HG03025 (cell line): ENCODE measurements around the gene POLR3F.
"Not testable (repeated sequence)": the region's sequence is repeated elsewhere in the genome, so short reads cannot be mapped to it uniquely, and the experiment has no call there.

Experiments
- ATAC-seq: cut with Tn5 transposase; IDR thresholded peaks from one replicate; pipeline ENCODE4 v1.9.1; 2021; ENCODE audit warnings: mild to moderate bottlenecking, moderate library complexity; ENCODE audit not compliant: unreplicated experiment, low FRiP score

Gene POLR3F

DNA sequence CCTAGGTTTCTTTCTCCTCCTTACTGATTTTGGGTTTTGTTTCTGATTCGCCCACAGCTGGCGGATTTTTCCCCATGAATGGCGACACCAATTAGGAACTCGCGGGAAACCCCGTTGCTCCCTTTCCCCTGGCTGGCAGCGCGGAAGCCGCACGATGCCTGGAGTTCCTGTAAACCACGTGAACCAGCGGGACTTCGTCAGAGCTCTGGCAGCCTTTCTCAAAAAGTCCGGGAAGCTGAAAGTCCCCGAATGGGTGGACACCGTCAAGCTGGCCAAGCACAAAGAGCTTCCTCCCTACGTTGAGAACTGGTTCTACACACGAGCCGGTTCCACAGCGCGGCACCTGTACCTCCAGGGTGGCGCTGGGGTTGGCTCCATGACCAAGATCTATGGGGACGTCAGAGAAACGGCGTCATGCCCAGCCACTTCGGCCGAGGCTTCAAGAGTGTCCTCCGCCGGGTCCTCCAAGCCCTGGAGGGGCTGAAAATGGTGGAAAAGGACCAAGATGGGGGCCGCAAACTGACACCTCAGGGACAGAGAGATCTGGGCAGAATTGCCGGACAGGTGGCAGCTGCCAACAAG lies 37.4 kb downstream of the POLR3F start:
- no peak for ATAC-seq

DNA sequence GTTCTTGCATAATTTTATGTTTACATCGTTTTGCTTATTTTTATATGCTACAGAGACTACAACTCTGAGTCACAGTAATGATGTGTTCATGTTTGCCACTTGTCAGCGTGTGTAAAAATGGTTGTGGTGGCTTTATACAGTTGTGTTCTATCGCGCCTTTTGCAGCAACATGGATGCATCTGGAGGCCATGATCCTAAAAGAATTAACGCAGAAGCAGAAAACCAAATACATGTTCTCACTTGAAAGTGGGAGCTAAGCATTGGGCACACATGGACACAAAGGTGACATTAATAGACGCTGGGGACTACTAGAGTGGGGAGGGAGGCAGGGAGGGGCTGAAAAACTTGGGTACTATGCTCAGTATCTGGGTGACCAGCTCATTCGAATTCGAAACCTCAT lies 39.6 kb downstream of the POLR3F start:
- no peak for ATAC-seq

DNA sequence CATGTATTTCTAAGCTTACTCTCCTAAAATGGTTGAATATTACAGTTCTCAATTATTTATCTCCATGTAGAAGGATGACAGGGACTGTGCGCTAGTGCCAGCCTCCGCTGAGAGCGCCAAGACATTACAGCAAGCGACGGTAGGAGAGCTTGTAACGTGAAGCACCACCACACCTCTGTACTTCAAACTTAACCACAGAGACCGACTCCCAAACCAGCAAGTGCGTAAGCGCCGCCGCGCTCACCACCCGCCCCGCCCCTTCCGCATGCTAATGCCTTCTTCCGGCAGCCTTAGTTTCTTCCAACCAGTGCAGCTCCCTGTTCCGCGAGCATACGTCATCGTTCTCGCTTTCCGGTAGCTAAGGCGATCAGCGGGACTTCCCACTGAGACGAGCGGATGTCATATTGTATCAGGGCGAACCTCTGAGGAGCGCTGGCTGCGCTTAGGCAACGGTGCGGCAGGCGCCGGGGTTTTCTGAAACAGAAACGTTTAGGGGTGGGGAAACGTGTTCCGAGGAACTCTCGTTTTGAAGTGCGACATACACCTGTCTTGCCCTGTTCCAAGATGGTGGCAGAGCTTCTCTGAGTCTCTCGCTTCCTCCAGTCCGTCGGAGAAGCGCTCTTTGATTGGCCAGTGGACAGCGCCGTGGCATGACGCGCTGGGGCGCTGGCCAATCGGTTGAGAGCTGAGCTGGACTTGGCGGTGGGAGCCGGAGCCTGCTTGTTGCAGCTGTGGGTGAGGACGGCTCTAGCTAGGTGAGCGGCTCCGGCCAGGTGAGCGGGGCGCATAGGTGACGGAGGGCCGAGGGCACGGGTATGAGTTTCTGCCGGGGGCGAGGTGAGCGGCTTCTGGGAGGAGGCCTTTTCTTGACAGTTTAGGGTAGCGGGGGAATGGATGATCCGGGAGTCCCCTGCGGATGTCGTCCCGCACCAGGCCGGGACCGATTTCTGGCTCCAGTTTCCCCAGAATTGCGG lies 40.3 kb downstream of the POLR3F start, which contains the start of gene SEC23B:
SEC23B (plus strand) TSS at position 723 of the 974 bp plus-strand sequence. CDS start 2,896 bp downstream, outside the sequence.
- peak; percentile 96 for ATAC-seq

DNA sequence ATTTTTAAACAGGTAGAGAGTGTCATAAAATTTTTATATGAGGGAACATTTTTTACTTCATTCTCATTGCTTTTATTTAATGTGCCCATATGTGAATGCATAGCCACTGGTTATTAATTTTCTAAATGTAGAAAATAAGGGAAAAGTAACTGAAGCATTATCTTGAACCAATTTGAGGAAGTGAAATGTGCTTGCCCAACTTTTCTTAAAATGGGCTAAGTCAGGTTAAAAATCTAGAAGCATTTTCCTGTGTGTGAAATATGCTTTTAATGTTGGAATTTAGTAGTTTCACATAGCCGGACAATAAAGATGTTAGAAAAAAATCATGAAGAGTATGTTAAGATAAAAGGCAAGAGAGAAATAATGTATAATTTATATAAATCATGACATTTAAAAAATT lies 44.4 kb downstream of the POLR3F start:
- no peak for ATAC-seq

DNA sequence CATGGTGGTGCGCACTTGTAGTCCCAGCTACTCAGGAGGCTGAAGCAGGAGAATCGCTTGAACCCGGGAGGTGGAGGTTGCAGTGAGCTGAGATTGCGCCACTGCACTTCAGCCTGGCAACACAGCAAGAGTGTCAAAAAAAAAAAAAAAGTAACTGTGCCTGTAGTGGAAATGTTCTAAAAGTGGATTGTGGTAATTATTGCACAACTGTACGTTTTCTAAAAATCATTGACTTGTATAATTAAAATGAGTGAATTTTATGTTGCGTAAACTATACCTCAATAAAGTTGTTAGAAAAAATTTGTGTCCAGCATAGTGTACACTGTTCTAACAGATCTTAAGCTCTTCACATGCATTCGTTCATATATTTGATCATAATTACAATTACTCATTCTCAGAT lies 46.0 kb downstream of the POLR3F start:
- no peak for ATAC-seq

DNA sequence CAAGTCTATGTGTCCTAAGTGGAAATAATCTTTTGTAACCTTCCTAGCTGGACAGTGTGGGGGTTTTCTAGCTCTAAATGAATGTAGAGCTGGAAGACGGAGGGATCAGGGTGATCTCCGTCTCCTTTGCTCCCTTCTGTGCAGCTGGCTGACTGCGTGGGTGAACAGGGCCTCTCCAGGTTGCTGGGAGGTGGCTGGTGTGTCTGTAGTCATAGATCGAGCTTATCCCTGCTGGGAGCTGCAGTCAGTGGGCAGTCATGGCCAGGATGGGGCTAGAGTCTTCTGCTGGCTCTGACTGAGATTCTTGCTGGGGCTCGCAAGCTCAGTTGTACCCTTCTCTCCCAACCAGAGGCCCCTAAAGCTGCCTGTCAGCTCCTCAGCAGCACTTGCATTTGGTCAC lies 46.9 kb downstream of the POLR3F start:
- ATAC-seq: no peak

DNA sequence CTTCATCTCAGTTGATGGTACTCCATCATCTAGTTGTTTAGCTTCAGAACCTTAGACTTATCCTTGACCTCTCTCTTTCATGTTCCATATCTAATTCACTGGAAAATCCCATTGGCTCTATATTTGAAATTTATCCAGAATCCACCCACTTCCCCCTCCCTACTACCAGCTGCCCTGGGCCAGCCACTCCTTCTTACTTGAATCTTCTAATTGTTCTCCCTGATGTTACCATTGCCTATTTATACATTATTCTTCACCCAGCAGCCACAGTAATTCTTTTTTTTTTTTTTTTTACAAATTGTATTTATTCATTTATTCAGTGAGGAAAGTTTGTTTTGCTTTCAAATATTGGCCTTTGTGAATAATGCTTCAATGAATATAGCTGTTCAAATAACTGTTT lies 48.8 kb downstream of the POLR3F start:
- ATAC-seq: no peak

DNA sequence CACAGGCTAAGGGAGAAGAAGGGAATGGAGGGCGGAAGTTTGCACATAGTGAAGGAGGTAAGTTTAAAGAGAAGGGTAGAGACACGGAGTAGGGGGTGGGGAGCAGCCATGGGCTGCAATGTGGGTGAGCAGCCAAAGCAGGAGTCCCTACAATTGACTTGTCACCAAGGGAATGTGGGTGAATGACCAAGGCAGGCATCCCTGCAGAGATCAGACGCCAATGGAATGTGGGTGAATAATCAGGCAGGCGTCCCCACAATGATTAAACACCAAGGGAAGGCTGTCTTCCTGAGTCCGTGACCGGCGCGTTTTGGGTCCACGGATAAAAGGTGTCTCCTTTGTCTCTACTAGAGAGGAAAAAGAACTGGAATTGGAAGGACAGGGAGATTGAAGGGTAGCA lies 54.9 kb downstream of the POLR3F start:
- not testable (repeated sequence) for ATAC-seq

DNA sequence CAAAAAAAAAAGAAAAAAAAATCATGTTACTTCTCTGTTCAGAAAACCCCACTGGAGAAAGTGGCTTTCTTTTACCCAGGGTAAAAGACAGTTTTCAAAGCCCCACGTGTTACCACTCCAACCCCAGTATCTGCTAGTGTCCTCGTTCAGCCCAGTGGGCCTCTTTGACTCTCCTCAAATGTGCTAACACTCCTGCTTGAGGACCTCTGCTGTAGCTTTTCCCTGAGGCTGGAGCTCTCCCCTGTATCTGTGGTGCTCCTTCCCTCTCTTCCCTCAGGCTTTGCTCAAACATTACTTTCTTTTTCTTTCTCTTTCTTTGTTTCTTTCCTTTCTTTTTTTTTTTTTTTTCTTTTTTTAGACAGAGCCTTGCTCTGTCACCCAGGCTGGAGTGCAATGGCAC lies 55.9 kb downstream of the POLR3F start:
- no peak for ATAC-seq

DNA sequence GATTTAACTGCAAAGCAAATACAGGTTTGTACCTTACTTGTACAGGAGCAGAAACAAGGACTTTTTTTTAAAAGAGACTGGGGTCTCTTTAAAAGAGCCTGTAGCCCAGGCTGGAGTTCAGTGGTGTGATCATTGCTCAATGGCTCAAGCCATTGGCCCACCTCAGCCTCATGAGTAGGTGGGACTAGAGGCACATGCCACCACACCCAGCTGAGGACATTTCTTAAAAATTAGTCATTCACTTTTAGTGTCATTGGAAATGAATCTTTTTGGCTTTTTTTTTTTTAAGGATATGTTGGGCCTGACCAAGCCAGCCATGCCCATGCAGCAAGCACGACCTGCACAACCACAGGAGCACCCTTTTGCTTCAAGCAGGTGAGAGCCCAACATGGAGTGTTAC lies 57.5 kb downstream of the POLR3F start:
- ATAC-seq: no peak

DNA sequence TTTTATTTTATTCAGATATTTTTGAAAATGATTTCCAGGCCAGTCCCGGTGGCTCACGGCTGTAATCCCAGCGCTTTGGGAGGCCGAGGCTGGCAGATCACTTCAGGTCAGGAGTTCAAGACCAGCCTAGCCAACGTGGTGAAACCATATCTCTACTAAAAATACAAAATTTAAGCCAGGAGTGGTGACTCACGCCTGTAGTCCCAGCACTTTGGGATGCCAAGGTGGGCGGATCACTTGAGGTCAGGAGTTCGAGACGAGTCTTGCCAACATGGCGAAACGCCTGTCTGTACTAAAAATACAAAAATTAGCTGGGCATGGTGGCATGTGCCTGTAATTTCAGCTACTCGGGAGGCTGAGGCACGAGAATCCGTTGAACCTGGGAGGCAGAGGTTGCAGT lies 59.6 kb downstream of the POLR3F start:
- ATAC-seq: not testable (repeated sequence)

DNA sequence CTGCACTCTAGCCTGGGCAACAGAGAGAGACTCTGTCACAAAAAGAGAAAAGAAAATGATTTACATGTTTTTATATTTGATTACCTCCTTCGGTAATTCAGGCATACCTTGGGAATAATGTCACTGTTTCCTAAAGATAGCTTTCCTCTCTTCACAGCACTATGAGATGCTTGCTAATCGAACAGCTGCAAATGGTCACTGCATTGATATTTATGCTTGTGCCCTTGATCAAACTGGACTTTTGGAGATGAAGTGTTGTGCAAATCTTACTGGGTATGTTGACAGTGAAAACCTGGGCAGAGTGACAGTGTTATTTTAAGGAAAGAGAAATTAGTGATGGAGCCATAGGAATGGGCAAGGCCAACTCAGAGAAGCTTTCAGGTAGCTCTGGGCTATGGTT lies 60.1 kb downstream of the POLR3F start:
- no peak for ATAC-seq

DNA sequence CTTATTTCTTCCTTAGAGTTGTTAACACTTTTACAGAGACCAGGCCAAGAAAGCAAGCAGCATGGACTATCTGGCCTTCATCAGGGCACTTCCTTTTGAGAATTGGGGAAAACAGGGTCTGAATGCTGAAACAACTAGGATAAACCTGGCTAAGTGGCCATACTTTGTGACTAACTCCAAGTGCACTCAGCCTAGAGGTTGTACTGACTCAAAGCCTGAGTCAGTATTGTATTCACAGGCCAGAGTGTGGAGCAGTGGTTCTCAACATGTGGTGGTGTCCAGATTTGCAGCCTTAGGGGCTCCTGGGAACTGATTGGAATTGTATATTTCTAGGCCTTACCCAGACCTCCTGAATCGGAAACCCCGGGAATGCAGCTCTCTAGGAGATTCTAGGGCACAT lies 60.6 kb downstream of the POLR3F start:
- no peak for ATAC-seq

DNA sequence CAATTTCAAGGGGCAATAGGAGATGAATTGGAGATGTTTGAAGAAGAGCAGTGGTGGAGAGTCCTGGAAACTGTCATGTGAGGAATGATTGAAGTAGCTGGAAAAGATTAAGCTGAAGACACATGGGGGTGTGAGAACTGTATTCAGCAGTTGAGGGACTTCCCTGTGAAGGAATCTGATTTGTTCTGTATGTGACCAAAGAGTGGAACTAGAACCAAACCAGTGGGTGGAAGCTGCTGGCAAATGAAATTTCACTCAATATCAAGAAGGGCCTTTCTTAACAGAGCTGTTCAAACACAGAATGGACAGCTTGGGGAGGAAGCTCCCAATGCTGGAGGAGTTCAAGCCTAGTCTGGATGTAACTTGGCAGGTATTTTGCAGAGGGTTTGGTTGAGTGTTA lies 61.9 kb downstream of the POLR3F start:
- ATAC-seq: no peak

DNA sequence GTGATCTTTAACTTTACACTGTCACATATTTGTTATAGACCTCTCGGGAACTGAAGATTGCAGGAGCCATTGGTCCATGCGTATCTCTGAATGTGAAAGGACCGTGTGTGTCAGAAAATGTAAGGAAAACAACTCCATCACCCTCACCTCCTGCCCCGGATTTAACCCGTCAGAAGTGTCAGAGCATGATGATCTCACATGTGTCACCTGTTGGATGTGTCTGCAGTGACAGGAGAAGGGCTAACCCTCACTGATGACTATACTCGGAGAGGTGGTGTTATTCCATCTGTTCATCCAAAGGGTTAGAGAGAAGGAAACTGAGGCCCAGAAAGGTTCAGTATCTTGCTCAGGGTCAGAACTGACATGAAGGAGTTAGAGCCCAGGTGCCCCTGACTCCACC lies 65.4 kb downstream of the POLR3F start:
- ATAC-seq: no peak

DNA sequence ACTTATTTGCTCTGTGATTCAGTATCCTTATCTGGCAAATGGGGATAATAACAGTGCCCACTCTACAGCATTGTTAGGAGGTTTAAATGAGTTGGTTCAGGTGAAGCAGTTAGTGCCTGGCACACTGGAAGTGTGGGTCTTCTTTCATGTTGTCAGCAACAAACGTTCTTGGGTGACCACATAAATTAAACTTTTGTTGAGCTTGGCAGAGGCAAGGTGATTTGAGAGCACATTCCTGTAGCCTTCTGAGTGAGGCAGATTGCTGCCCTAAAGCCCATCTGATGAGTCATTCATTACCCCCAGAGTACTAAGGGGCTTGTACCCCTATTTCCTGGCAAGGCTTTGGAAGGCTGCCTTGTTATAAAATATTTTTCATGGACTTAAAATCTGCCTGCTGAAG lies 66.3 kb downstream of the POLR3F start:
- no peak for ATAC-seq

DNA sequence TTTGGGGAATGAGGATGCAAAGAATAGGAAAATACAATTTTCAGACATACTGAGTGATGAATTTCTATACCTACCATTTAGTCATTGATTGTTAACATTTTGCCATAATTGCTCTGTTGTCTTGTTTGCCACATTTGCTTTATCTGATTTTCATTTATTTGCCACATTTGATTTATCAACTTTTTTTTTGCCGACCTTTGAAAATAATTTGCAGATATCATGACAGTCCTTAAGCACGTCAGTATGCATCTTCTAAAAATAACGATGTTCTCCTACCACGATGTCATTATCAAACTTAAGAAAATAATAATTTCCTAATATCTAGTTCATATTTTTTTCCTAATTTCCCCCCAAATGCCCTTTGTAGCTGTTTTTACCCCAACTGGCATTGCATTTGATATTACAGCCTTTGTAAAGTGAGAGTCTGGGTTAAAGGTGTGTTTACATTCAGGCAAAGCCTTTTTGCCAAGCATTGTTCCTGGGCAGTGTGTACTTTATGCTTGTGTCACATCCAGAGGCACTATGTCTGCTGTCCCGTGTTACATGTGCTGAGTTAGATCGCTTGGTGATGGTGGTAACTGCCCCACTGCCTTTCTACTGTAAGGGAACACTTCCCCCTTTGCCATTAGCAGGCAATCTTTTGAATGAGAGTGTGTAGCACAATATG lies 66.9 kb downstream of the POLR3F start:
- no peak for ATAC-seq
